Upper lobe of left lung (tissue), 6 donors: Measurements from ENCODE around the gene TRAPPC2. TPM values are rescaled to one million over a fixed set of nuclear protein-coding genes. Genes with fewer than 3 reads are reported as not detected.
A peak's percentile ranks its signal among the peaks of the same experiment; 100 is the strongest.

Source experiments
- ATAC-seq, 2 donors: fragments of 200-7000 bp; cut with Tn5 transposase; one replicate each; pipeline ENCODE4 v1.9.1; 2022; ENCODE audit warnings: mild to moderate bottlenecking in 2 of 2, moderate library complexity in 2 of 2; ENCODE audit not compliant: low FRiP score in 2 of 2
- DNase-seq, 2 donors: peaks; one replicate each; pipeline ENCODE4 v3.0.0-alpha.2; 2019 to 2020
- H3K27ac ChIP-seq, 4 donors: fragments of 200-600 bp; sonication (generic); one replicate each; pipeline ENCODE4 v1.5.1; 2016 to 2019
- H3K27me3 ChIP-seq, 4 donors: fragments of 200-600 bp; sonication (generic); one replicate each; pipeline ENCODE4 v1.5.1; 2017 to 2019
- H3K36me3 ChIP-seq, 4 donors: fragments of 200-600 bp; sonication (generic); one replicate each; pipeline ENCODE4 v1.5.1; 2016 to 2019
- H3K4me1 ChIP-seq, 4 donors: fragments of 200-600 bp; sonication (generic); one replicate each; pipeline ENCODE4 v1.5.1; 2018 to 2019
- H3K4me3 ChIP-seq, 4 donors: fragments of 200-600 bp; sonication (generic); one replicate each; pipeline ENCODE4 v1.5.1; 2017 to 2019; ENCODE audit warnings: mild to moderate bottlenecking in 2 of 4, moderate library complexity in 1 of 4
- H3K9me3 ChIP-seq, 4 donors: fragments of 200-600 bp; sonication (generic); one replicate each; pipeline ENCODE4 v1.5.1; 2018 to 2019
- EP300 ChIP-seq, 4 donors: sonication (generic); formaldehyde crosslinking; IDR thresholded peaks; one replicate each; pipeline ENCODE4 v1.5.1; 2017; ENCODE audit warnings: antibody characterized with exemption in 4 of 4, control low read depth in 2 of 4
- POLR2A ChIP-seq, 4 donors: fragments of 450-650 bp; IDR thresholded peaks; one replicate each; pipeline ENCODE4 v1.5.1; 2016 to 2017; ENCODE audit warnings: antibody characterized with exemption in 4 of 4, mild to moderate bottlenecking in 2 of 4
- POLR2AphosphoS5 ChIP-seq, 2 donors: sonication (generic); formaldehyde crosslinking; IDR thresholded peaks; one replicate each; pipeline ENCODE4 v1.5.1; 2017; ENCODE audit warnings: antibody characterized with exemption in 2 of 2
- WGBS, 2 donors: methylation state at CpG; one replicate each; pipeline ENCODE4 v1.1.5; 2017 to 2018; 5-methylcytosine and 5-hydroxymethylcytosine counted together
- total RNA-seq, 6 donors: library from RNA; depleted of rRNA in 4 of 6; stranded (reverse); fragments of >200 nt in 4 of 6; gene quantifications; one replicate each; pipeline versions ENCODE4 v1.1.0 to v1.2.1, GENCODE V29; 2016 to 2021
- TF ChIP-seq, protein P1 (sequence below), 6 experiments: fragments of 450-650 bp in 4 of 6; fragments of 200-600 bp in 2 of 6; sonication (generic) in 2 of 6; IDR thresholded peaks; one replicate each; pipeline ENCODE4 v1.5.1; 2016 to 2019; ENCODE audit warnings: antibody characterized with exemption in 6 of 6
- donor health status: DM: no; HTN: no; CAD: no; lungs with moderate emphysema.
- donor health status: DM: no; HTN: yes; CAD: no; lungs with severe emphysema.

TRAPPC2 gene
- total RNA-seq, 6 donors from 2014 or later, result 6.3 to 18.0 (median 12.7) TPM

DNA sequence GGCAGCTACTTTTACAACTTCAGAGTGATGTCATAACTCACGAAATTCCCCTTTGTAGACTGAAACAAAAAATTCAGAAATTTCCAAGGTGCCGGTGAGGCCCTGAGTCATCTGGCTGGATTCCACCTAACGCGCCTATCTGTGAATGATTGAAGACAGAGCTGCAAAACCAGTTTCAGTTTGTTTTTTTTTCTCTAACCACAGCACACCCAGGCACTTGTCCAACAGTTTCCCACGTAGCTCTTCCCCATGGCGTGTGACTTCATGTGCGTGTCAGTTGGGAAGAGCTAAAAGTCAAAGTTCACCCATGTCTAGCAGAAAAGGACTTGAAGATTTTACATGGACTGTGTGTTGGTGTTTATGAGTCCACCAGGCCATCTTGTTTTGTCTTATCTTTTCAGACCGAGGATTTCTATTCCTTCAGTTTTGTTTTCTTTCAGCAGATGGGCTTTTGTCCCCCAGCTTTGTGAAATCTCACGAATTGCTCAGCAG lies 65.1 kb downstream of the TRAPPC2 start:
- no peak overlapping the region for H3K4me3 ChIP-seq
- 18 to 40% methylated on average over 8 to 9 of the region's 9 CpGs for WGBS, 2 donors

DNA sequence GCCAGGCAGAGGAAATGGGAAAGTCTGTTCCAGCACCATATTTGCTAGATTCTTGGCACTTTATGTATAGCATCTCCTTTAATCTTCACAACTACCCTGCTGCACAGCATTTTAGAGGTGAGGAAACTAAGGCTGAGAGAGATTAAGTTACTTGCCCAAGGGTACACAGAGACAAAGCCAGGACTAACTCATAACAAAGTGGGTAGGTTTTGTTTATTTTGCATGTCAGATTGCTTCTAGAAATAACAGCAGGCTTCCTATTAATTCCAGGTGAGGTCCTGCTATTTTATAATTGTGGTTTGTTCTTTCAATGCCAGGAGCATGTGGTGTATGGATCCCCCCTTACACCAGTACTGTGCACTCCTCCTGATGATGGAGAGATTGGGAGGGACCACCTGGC lies 66.5 kb downstream of the TRAPPC2 start:
- Histone ChIP-seq H3K4me1 (peaks cover 0 to 10% (median 3%) of the 10 kb centered on the region in 4 donors), H3K36me3 (peaks cover 0 to 7% (median 0%) of the 10 kb centered on the region in 4 donors), H3K4me3 (no peak overlapping the region), H3K9me3 (no peaks in the 10 kb centered on the region), H3K27me3 (no peaks in the 10 kb centered on the region), H3K27ac (no peak overlapping the region)
- TF ChIP-seq POLR2AphosphoS5 (IDR thresholded peaks at IDR 0.05), result no peak
- no peak for TF ChIP-seq EP300 (IDR thresholded peaks at IDR 0.05)
- TF ChIP-seq POLR2A (IDR thresholded peaks at IDR 0.05), result no peak
- TF ChIP-seq, protein P1, sequence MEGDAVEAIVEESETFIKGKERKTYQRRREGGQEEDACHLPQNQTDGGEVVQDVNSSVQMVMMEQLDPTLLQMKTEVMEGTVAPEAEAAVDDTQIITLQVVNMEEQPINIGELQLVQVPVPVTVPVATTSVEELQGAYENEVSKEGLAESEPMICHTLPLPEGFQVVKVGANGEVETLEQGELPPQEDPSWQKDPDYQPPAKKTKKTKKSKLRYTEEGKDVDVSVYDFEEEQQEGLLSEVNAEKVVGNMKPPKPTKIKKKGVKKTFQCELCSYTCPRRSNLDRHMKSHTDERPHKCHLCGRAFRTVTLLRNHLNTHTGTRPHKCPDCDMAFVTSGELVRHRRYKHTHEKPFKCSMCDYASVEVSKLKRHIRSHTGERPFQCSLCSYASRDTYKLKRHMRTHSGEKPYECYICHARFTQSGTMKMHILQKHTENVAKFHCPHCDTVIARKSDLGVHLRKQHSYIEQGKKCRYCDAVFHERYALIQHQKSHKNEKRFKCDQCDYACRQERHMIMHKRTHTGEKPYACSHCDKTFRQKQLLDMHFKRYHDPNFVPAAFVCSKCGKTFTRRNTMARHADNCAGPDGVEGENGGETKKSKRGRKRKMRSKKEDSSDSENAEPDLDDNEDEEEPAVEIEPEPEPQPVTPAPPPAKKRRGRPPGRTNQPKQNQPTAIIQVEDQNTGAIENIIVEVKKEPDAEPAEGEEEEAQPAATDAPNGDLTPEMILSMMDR (IDR thresholded peaks at IDR 0.05), result no peak
- ATAC-seq (no peak), DNase-seq (no peak)

More for the DNA sequence above, 65.1 kb downstream of the TRAPPC2 start:
- no peaks in the 10 kb centered on the region for H3K36me3 ChIP-seq
- peaks cover 0 to 10% (median 3%) of the 10 kb centered on the region in 4 donors for H3K4me1 ChIP-seq
- H3K9me3 ChIP-seq, result no peaks in the 10 kb centered on the region
- peak overlapping the region; percentile 12 to 64 (median 56) for H3K27ac ChIP-seq
- ATAC-seq (peak; percentile 75 to 76), DNase-seq (peak in 1 of 2 donors; percentile 78)
- H3K27me3 ChIP-seq, result no peaks in the 10 kb centered on the region
- TF ChIP-seq, protein P1 (IDR thresholded peaks at IDR 0.05), result no peak
- TF ChIP-seq POLR2AphosphoS5 (IDR thresholded peaks at IDR 0.05) (peak in 1 of 2 donors; percentile 65), EP300 (IDR thresholded peaks at IDR 0.05) (peak in 1 of 4 donors; percentile 67), POLR2A (IDR thresholded peaks at IDR 0.05) (no peak)

DNA sequence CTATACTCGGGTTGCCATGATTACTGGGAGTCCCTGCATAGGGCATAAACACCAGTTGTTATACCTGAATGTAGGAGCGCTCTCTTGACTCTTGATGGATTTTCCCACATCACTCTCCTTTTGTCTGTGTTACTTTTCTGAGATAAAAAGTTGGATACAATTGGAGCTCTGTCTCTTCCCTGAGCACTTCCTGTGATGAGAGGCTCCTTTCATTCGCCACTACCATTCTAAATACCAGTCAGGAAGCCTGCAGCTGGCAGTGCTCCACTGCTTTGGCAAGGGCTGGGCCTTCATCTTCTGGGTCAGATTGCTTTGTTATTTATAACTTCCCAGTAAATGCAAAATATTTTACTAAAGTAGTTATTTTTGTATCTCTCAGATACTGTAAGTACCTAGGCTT lies 67.6 kb downstream of the TRAPPC2 start:
- Histone ChIP-seq H3K4me3 (no peak overlapping the region), H3K36me3 (peaks cover 0 to 12% (median 0%) of the 10 kb centered on the region in 4 donors), H3K27me3 (no peaks in the 10 kb centered on the region), H3K27ac (no peak overlapping the region), H3K9me3 (no peaks in the 10 kb centered on the region), H3K4me1 (peaks cover 0 to 10% (median 3%) of the 10 kb centered on the region in 4 donors)
- WGBS, 2 donors, result 58 to 60% methylated on average over 2 to 3 of the region's 3 CpGs
- ATAC-seq (no peak), DNase-seq (no peak)
- TF ChIP-seq, protein P1 (IDR thresholded peaks at IDR 0.05), result no peak
- no peak for TF ChIP-seq POLR2A (IDR thresholded peaks at IDR 0.05)
- no peak for TF ChIP-seq EP300 (IDR thresholded peaks at IDR 0.05)
- no peak for TF ChIP-seq POLR2AphosphoS5 (IDR thresholded peaks at IDR 0.05)

DNA sequence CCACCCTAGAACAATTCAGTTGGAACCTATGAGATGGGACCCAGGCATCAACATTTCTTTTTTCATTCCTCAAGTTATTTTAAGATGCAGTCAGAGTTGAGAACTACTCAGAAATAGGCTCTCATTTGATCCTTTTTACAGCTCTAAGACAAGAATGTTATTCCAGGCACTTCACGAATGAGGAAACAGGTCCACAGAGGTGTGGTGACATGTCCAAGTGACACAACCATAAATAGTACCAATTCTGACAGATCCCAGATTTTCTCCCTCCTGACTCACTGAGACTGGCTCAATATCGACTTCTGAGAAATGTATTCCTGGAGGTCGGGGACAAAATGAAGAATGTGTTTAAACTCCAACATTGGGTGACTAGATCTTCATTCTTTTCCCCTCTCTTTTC lies 70.4 kb downstream of the TRAPPC2 start:
- Histone ChIP-seq H3K9me3 (no peaks in the 10 kb centered on the region), H3K27me3 (no peaks in the 10 kb centered on the region), H3K36me3 (peaks cover 0 to 12% (median 0%) of the 10 kb centered on the region in 4 donors), H3K4me1 (peaks cover 0 to 5% (median 2%) of the 10 kb centered on the region in 4 donors), H3K27ac (peak overlapping the region in 2 of 4 donors; percentile 0 to 51), H3K4me3 (no peak overlapping the region)
- 63 to 78% methylated on average over 3 of the region's 3 CpGs for WGBS, 2 donors
- ATAC-seq (no peak), DNase-seq (no peak)
- TF ChIP-seq, protein P1 (IDR thresholded peaks at IDR 0.05), result no peak
- TF ChIP-seq EP300 (IDR thresholded peaks at IDR 0.05), result no peak
- no peak for TF ChIP-seq POLR2A (IDR thresholded peaks at IDR 0.05)
- TF ChIP-seq POLR2AphosphoS5 (IDR thresholded peaks at IDR 0.05), result no peak

DNA sequence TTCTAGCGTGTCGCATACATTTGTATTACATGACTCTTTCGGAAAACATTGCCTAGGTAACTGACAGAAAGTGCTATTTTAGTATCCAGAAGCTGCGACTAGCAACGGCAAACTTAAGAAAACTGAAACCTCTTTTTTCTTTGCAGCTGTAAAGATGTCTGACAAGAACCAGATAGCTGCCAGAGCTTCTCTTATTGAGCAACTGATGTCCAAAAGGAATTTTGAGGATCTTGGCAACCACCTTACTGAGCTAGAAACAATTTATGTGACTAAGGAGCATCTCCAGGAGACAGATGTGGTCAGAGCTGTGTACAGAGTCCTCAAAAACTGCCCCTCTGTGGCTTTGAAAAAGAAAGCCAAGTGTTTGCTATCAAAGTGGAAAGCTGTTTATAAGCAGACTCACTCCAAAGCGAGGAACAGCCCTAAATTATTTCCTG lies 72.0 kb downstream of the TRAPPC2 start:
- Histone ChIP-seq H3K4me1 (peaks cover 0 to 6% (median 2%) of the 10 kb centered on the region in 4 donors), H3K9me3 (no peaks in the 10 kb centered on the region), H3K27me3 (no peaks in the 10 kb centered on the region), H3K27ac (peak overlapping the region in 2 of 4 donors; percentile 26 to 27), H3K36me3 (peaks cover 0 to 12% (median 0%) of the 10 kb centered on the region in 4 donors), H3K4me3 (no peak overlapping the region)
- DNase-seq, result no peak
- ATAC-seq, result peak in 1 of 2 donors; percentile 77
- no peak for TF ChIP-seq POLR2A (IDR thresholded peaks at IDR 0.05)
- TF ChIP-seq POLR2AphosphoS5 (IDR thresholded peaks at IDR 0.05), result no peak
- TF ChIP-seq, protein P1 (IDR thresholded peaks at IDR 0.05), result no peak
- no peak for TF ChIP-seq EP300 (IDR thresholded peaks at IDR 0.05)
- 74 to 90% methylated on average over 6 of the region's 6 CpGs for WGBS, 2 donors
